ENCODE data around the gene NPM1. TPM values are rescaled to one million over a fixed set of nuclear protein-coding genes. Genes with fewer than 3 reads are reported as not detected.
A peak's percentile ranks its signal among the peaks of the same experiment; 100 is the strongest.
"Not testable (repeated sequence)": the region's sequence is repeated elsewhere in the genome, so short reads cannot be mapped to it uniquely, and the experiment has no call there.

NPM1 gene
- polyA plus RNA-seq, 3 donors: 1,545 to 1,771 (median 1,563) TPM

DNA sequence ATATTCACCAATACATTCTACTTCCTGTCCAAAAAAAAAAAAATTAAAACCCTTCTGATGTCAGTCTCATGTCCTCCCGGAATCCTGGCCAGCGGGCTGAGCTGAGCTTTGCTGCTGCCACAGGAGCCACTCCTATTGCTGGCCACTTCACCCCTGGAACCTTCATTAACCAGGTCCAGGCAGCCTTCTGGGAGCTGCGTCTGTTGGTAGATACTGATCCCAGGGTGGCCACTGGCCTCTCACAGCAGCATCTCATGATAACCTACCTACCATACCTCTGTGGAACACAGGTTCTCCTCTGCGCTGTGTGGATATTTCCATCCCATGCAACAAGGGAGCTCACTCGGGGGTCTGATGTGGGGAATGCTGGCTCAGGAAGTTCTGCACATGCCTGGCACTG, 21.0 kb upstream of the NPM1 start:
- DNase-seq: no peak

DNA sequence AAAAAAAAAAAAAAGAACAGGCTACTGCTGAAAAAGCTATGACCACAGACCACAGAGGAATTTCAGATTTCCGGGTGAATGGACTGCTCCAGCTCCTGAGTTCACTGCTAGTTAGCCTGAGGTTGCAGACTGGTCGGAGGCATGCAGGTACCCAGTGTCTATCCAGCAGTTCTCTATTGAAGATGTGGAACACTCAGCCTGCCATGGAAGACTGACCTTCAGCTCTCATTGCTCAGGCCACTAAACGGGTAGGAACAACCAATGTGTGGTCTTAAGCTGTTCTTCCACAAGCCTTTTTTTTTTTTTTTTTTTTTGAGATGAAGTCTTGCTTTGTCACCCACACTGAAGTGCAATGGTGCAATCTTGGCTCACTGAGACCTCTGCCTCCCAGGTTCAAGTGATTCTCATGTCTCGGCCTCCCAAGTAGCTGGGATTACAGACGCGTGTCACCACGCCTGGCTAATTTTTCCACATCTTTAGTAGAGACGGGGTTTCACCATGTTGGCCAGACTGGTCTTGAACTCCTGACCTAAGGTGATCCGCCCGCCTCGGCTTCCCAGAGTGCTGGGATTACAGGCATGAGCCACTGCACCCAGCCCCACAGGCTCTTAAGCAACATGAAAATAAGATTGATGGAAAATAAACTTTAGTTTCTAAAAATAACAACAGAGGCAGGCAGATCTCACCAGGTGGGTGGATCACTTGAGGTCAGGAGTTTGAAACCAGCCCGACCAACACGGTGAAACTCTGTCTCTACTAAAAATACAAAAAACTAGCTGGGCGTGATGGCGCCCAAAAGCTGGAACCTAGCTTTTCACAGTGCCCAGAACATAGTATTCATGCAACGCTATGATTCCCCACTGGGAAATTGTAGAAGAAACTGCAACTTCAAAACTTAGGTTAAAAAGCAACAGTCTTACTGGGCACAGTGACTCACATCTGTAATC, 20.0 kb upstream of the NPM1 start:
- DNase-seq: no peak

DNA sequence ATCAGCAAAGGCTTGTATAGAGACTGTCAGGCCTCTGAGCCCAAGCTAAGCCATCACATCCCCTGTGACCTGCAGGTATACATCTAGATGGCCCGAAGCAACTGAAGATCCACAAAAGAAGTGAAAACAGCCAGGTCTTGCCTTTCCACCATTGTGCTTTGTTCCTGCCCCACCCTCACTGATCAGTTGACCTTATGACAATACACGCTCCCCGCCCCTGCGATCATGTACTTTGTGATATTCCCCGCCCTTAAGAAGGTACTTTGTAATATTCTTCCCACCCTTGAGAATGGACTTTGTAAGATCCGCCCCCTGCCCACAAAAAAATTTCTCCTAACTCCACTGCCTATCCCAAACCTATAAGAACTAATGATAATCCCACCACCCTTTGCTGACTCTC, 18.6 kb upstream of the NPM1 start:
- DNase-seq: no peak

DNA sequence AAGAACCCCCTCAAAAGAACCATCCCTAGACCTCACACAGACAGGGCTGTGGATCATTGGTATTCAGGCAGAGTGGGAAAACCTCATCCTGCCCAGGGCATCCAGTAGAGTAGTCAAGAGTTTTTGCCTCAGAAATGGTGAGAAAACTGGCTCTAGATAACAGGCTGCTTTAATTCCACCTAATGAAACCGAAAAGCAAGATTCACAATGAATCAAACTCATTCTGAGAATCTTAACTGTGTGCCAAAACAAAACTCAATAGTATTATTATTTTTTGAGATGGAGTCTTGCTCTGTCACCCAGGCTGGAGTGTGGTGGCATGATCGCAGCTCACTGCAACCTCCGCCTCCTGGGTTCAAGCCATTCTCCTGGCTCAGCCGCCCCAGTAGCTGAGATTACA, 17.8 kb upstream of the NPM1 start:
- no peak for DNase-seq

DNA sequence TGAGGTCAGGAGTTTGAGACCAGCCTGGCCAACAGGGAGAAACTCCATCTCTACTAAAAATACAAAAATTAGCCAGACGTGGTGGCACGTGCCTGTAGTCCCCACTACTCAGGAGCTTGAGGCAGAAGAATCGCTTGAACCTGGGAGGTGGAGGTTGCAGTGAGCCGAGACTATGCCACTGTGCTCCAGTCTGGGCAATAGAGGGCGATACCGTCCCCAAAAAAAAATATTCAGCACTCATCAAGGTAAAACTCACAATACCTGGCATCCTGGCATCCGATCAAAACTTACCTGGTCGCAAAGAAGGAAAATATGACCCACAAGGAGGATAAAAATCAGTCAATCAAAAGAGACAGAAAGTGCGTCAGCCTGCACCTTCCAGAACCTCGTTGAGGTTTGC, 16.8 kb upstream of the NPM1 start:
- DNase-seq: not testable (repeated sequence)

DNA sequence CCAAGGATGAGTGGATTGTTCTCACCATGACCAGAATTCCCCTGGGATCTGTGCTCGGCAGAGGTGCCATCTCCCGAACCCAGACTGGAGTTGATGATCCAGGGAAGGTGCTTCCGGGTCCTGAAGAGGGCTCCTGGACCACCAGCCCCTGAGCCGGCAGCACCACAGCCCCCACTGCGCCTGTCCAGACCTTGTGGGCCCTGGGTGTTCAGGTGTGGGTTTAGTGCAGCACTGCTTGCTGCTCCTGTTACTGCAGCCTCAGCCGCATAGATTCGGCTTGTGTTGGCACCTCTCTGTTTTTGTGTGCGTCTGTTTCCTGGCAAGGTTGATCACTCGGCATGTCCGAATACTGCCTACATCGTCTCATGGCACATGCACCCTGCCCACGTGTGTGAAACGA, 16.3 kb upstream of the NPM1 start:
- DNase-seq: no peak

DNA sequence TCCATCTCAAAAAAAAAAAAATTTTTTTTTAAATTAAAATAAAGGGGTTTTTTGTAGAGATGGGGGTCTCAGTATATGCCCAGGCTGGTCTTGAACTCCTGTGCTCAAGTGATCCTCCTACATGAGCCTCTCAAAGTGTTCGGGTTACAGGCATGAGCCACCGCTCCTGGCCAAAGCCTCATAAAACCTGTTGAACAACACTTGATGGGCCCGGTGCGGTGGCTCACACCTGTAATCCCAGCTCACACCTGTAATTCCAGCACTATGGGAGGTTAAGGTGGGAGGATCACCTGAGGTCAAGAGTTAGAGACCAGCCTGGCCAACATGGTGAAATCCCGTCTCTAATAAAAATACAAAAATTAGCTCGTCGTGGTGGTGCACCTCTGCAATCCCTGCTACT, 7.7 kb upstream of the NPM1 start:
- no peak for DNase-seq

DNA sequence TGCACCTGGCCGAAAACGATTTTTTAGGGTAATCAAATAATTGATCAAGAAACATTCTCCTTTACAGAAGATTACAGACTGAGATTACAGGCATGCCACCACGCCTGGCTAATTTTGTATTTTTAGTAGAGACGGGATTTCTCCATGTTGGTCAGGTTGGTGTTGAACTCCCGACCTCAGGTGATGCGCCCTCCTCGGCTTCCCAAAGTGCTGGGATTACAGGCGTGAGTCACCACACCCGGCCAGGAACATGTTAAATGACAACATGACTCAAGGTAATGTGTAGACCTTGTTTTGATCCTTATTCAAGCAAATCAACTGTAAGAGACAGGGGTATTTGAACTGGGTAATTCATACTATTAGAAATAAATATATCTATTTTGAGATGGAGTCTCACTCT, 3.2 kb upstream of the NPM1 start:
- DNase-seq: not testable (repeated sequence)

DNA sequence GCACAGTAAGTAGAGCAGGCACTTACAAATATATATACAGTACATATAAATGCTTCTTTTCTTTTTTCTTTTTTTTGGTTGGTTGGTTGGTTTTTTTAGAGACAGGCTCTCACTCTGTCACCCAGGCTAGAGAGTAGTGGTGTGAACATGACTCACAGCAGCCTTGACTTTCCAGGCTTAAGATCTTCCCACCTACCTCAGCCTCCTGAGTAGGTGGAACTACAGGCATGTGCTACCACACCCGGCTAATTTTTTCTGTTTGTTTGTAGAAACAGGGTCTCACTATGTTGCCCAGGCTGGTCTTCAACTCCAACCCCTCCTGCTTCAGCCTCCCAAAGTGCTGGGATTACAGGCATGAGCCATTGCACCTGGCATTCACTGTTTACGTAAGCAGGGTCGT, 2.6 kb upstream of the NPM1 start:
- not testable (repeated sequence) for DNase-seq

DNA sequence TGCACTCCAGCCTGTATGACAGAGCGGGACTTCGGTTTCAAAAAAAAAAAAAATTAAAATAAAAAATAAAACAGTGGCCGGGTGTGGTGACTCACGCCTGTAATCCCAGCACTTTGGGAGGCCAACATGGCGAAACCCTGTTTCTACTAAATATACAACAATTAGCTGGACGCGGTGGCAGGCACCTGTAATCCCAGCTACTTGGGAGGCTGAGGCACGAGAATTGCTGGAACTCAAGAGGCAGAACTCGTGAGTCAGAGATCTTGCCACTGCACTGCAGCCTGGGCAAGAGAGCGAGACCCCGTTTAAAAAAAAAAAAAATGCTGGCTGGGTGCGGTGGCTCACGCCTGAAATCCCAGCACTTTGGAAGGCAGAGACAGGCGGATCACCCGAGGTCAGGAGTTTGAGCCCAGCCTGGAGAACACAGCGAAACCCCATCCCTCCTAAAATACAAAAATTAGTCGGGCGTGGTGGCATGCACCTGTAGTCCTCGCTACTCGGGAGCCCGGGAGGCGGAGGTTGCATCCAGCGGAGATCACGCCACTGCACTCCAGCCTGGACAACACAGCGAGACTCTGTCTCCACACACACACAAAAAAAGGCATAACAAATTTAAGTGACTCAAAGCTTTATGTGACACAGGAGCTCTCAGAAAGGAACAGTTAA, 1.5 kb upstream of the NPM1 start:
- DNase-seq: no peak

DNA sequence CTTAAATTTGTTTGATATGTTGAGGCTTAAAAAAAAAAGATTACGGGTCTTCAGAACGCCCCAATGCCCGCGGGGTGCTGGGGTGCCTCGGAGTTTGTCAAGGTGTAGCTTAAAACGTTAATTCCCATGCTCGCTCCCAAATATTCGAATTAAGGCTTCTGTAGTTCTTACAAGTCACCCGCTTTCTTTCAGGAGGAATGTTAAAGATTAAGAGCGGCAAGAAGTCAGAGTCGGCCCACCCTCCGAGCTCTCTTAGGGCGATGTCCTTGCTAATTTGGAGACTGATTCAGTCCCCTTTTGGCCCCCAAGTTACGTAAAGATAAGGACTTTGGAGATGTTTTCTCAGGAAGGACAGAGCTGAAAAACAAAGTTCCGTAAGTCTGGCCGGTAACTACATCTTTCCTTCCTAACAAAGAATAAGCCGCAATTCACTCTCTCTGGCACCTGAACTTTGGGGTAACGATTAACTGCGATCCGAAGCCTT, 746 bp upstream of the NPM1 start:
- no peak for DNase-seq

DNA sequence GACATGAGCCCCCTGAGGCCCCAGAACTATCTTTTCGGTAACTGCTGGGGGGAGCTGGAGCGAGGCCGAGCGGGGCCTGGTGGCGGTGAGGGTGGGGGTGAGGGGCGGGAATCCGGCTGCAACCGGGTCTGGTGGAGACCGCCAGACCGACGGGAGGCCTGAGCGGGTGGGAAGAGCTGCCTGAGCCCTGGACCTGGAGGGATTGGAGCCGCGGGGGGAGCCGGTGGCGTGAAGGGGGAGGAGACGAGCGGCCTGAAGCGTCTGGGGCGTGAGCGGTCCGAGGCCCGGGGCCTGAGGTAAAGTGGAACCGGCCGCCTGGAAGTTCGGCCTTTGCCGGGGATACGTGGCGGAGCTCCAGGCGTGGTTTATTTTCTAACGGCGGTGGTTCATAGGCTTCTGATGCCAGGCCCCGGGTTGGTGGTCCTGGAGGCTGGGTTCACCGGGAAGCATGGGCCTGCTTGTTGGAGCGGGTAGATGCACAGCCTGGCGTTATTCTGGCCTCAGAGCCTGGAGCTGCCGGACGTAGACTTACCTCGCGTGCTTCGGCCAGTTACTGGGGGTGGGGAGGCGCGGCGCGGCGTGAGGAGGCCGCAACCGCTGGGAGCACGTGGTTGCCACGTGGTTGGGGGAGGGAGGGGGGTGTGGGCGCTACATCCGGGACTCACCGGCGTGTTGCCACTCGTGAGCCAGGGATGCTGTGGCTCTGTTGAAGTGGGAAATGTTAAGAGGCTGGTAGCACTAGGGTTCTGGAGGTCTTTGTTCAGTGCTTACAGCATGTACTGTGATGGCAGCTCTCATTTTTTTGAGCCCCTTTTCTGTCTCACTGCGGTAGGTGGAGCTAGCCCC, 544 bp downstream of the NPM1 start:
- DNase-seq: peak; percentile 71

DNA sequence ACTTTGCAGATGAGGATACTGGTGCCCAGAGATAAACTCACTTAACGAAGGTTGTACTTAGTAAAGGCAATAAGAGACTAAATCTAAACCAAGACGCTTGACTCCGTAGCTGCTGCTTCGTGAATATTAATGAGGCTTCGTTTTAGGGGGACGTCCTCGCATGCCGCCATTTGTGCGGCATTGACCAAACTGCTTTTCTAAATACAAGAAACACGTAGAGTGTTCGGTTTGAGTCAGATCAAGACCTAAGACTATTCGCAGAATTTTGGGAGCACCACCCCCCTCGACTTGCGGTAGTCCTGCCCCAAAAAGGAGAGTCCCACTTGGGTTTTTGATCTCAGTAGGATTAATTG, 1.1 kb downstream of the NPM1 start:
- DNase-seq: no peak

DNA sequence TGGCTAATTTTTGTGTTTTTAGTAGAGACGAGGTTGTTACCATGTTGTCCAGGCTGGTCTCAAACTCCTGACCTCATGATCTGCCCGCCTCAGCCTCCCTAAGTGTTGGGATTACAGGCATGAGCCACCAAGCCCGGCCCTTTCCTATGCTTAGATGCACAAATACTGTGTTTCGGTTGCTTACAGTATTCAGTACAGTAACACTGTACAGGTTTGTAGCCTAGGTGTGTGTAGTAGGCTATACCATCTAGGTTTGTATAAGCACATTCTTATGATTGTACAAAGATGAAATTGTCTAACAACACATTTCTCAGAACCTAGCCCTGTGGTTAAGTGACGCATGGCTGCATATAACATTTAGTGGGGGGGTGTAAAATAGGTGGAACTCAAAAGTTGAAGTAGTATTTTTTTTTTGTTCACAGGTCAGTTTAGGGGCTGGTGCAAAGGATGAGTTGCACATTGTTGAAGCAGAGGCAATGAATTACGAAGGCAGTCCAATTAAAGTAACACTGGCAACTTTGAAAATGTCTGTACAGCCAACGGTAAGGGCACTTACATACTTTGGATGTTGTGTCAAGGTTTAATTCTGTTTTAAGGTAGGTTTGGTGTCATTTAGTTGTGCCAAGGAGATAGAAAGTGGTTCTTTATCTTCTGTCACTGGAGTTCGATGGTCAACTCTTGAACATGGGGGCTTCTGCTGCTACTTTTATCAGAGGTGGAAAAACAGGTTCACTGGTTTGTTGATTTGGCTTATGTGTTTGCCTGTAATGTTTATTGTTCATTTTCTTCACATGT, 3.4 kb downstream of the NPM1 start:
- no peak for DNase-seq

DNA sequence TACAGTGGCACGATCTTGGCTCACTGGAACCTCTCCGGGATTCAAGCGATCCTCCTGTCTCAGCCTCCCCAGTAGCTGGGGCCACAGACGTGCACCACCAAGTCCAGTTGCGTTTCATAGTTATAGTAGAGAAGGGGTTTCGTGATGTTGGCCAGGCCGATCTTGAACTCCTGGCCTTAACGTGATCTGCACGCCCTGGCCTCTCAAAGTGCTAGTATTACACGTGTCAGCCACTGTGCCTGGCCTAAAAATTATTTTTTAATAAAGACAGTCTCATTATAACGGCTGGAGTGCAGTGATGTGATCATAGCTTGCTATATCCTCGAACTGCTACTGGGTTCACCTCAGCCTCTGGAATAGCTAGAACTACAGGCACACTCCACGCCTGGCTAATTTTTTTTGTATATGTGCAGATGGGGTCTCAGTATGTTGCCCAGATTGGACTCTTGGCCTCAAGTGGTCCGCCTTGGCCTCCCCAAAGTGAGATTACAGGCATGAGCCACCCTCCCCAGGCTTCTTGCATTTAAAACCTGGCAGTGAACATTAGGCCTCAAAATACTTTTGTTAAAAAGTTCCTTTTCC, 4.4 kb downstream of the NPM1 start:
- no peak for DNase-seq

DNA sequence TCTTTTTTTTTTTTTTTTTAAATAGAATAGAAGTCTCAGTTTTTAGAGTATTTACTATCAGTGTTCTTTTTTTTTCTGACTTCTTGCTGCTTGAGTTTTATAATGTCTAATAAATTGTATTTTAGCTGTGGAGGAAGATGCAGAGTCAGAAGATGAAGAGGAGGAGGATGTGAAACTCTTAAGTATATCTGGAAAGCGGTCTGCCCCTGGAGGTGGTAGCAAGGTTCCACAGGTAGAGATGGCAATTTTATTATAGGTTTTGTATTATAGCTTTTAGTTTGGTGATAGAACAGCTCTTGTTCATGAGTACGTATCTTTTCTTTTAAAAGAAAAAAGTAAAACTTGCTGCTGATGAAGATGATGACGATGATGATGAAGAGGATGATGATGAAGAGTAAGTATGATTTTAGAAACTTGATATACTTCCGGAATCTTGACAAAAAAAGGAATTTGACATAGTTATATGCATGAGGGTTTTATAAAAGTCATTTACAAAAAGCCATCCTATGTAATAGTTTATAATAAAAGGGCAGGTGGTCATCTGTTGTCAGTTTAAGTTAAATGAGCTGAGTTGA, 5.0 kb downstream of the NPM1 start:
- no peak for DNase-seq

DNA sequence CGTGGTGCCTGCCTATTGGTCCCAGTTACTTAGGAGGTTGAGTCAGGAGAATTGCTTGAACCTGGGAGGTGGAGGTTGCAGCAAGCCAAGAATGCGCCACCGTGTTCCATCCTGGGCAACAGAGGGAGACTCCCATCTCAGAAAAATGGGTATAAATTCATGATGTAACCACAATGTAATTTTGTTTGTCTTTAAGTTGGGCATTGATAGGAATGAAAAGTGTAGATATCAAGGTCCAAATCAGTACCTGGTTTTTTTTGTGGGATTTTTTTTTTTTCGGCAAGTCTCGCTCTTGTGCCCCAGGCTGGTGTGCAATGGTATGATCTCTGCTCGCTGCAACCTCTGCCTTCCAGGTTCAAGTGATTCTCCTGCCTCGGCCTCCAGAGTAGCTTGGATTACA, 7.4 kb downstream of the NPM1 start:
- DNase-seq: no peak

DNA sequence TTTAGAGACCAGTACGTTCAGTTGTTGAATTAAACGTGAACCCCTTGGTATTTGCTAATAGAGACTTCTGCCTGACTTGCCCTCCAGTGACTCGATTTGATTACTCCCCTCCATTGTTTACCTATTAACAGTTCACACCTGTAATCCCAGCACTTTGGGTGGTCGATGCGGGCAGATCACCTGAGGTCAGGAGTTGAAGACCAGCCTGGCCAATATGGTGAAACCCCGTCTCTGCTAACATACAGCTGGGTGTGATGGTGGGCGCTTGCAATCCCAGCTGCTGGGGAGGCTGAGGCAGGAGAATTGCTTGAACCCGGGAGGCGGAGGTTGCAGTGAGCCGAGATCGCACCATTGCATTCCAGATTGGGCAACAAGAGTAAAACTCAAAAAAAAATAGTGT, 8.9 kb downstream of the NPM1 start:
- not testable (repeated sequence) for DNase-seq

DNA sequence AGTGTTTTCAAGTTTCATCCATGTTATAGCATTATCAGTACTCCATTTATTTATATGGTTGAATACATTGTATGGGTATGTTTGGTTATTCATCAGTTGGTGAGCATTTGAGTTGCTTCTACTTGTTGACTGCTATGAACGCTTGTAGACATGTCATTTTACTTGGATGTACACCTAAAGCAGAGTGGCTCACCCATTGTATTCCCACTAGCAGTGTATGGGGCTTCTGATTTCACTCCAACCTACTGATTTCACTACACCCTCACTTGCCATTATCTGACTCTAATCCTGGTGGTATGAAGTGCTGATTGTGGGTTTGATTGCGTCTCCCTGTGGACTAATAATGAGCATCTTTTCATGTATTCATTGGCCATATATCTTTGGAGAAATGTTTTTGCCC, 9.5 kb downstream of the NPM1 start:
- DNase-seq: no peak

DNA sequence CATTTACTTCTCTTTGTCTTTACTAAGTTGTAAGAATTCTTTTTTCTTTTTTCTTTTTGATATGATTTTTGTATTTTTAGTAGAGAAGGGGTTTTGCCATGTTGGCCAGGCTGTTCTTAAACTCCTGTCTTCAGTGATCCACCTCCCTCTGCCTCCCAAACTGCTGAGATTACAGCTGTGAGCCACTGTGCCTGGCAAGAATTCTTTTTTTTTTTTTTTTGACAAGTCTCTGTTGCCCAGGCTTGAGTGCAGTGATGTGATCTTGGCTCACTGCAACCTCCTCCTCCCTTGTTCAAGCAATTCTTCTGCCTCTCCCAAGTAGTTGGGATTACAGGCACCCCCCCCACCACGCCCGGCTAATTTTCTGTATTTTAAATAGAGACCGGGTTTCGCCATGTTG, 9.9 kb downstream of the NPM1 start:
- no peak for DNase-seq

DNA sequence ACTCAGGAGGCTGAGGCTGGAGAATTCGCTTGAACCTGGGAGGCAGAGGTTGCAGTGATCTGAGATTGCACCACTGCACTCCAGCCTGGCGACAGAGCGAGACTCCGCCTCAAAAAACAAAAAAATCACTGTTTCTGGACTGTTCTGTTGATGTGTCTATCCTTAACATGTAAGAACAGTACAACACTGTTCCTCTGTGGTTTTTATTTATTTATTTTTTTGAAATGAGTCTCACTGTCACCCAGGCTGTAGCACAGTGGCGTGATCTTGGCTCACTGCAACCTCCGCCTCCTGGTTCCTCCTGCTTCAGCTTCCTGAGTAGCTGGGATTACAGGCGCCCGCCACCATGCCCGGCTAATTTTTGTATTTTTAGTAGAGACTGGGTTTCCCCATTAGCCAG, 11.0 kb downstream of the NPM1 start:
- not testable (repeated sequence) for DNase-seq
